ENCODE results near the gene PPP2R5A. TPM values are rescaled to one million over a fixed set of nuclear protein-coding genes. Genes with fewer than 3 reads are reported as not detected.

Gene PPP2R5A
- total and polyA plus RNA-seq, 2 of the 13 experiments (the other 11 are each of a cell fraction or from before 2014, with no cell fraction given): 22.0 to 31.4 TPM

DNA sequence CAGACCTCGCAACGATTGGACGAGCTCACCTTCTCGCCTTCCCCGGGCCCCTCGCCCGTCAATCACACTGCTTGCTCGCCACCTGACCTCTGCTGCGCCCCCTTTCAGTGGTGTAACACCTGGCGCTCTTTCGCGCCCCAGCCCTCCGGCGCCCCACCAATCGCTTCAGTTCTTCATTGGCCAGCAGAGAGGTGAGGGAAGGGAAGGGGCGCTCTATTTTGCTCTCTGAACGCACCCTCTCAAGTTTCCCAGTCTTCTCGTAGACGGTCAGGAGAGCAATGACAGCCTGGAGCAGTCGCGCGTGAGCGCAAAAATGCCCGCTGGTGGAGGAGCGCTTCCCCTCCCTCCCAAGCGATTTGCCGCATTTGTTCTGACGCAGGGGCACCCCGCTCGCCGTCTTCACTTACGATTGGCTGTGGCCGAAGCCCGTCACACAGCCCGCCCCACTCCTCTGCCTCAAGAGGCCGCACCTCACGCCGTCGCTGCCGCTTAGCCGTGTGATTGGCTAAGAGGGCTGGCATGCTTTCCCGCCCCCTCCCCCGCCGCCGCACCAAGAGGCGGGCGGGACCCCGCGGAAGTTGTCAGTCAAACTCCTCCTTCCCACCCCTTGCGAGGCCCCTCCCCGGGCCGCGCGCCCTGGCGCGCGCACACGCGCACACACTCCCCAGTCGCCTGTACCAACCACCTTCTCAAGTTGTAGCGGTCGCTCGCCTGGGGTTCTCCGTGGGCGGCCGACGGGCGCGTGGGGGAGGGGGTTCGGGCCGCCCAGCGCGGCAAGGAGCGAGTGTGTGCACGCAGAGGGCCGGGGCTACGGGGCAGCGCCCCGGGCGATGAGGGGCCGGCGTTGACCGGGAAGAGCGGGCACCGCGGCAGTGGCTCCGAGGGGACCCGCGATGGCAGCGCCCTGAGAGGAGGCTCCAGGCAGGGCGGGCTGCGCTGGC lies at the start of gene PPP2R5A (continued):
- TF ChIP-seq ZHX2 (IDR thresholded peaks at IDR 0.05; ENCODE audit: low read depth): peak; percentile 49; the same call in 1 of the 2 replicates
- TF ChIP-seq ZHX2 (CRISPR knock-in tag; IDR thresholded peaks at IDR 0.05; ENCODE audit: borderline replicate concordance): no peak
- TF ChIP-seq HOXA5 (CRISPR knock-in tag; IDR thresholded peaks at IDR 0.05): peak; percentile 77
- peak; percentile 66; the same call in 1 of the 2 replicates for TF ChIP-seq RAD21 (CRISPR knock-in tag; IDR thresholded peaks at IDR 0.05)
- no peak; the same call in 1 of the 2 replicates for TF ChIP-seq GTF3A (CRISPR knock-in tag; conservative IDR thresholded peaks at IDR 0.05)
- TF ChIP-seq TRIM24 (CRISPR knock-in tag; IDR thresholded peaks at IDR 0.05): no peak
- TF ChIP-seq ZNF232 (CRISPR knock-in tag; IDR thresholded peaks at IDR 0.05; ENCODE audit: borderline replicate concordance): peak; percentile 55; the same call in 1 of the 2 replicates
- 0 out of 2 replicates have a peak, but pooled peaks have one; percentile 44 for TF ChIP-seq GZF1 (CRISPR knock-in tag; IDR thresholded peaks at IDR 0.05)
- TF ChIP-seq ZNF205 (CRISPR knock-in tag; IDR thresholded peaks at IDR 0.05): peak; percentile 47; the same call in 1 of the 2 replicates
- TF ChIP-seq JARID2 (CRISPR knock-in tag; IDR thresholded peaks at IDR 0.05; ENCODE audit: insufficient replicate concordance): no peak
- TF ChIP-seq HBP1 (CRISPR knock-in tag; IDR thresholded peaks at IDR 0.05; ENCODE audit: low read depth): peak; percentile 53; the same call in 1 of the 2 replicates
- peak in 1 of 2 experiments; percentile 52; a peak in 1 of 4 replicates for TF ChIP-seq REST (IDR thresholded peaks at IDR 0.05; ENCODE audit: borderline replicate concordance in 1 of 2, low read depth in 1 of 2, low read length in 2 of 2)
- no peak for TF ChIP-seq KLF13 (CRISPR knock-in tag; IDR thresholded peaks at IDR 0.05)
- no peak for TF ChIP-seq SMC3 (IDR thresholded peaks at IDR 0.05; ENCODE audit: low read length)
- TF ChIP-seq ZNF296 (CRISPR knock-in tag; conservative IDR thresholded peaks at IDR 0.05): no peak
- TF ChIP-seq GABPB1 (CRISPR knock-in tag; IDR thresholded peaks at IDR 0.05): peak; percentile 82
- TF ChIP-seq MLLT10 (CRISPR knock-in tag; IDR thresholded peaks at IDR 0.05): no peak

All from HepG2 (cell line).